HEK293 (cell line): Measurements from ENCODE around the gene MISP.

Experiments used
- CTCF ChIA-PET: fragments of 350-600 bp; formaldehyde crosslinking; extraction: SDS; loops from one replicate; lab custom pipeline; 2021; ENCODE audit warnings: antibody characterized with exemption; lab: Yijun Ruan, JAX
- POLR2A ChIA-PET: fragments of 300-600 bp; formaldehyde crosslinking; extraction: SDS; loops from one replicate; lab custom pipeline; 2020; ENCODE audit warnings: antibody characterized with exemption, inconsistent platforms; lab: Yijun Ruan, JAX
- H3K27ac ChIP-seq: fragments of 200-500 bp; sonication (Bioruptor generic); 2 replicates; pipeline ENCODE4 v1.5.1; 2014; ENCODE audit warnings: low read depth, low read length, control low read depth, inconsistent platforms; ENCODE audit errors: extremely low read depth
- H3K36me3 ChIP-seq, 2 experiments: fragments of 200-500 bp in 1 of 2; sonication (Bioruptor generic) in 1 of 2; 1 replicate in 1 of 2; 2 replicates in 1 of 2; pipeline ENCODE4 v1.5.1; 2014 to 2017; ENCODE audit warnings: inconsistent platforms in 2 of 2, low read length in 2 of 2; ENCODE audit not compliant: control insufficient read depth in 2 of 2, insufficient read depth in 1 of 2
- H3K4me1 ChIP-seq: fragments of 200-500 bp; sonication (Bioruptor generic); 2 replicates; pipeline ENCODE4 v1.5.1; 2014; ENCODE audit warnings: mild to moderate bottlenecking, low read length, inconsistent platforms; ENCODE audit not compliant: control insufficient read depth, insufficient read depth
- H3K4me3 ChIP-seq: 2 replicates; pipeline ENCODE4 v1.5.1; 2011; ENCODE audit warnings: low read depth, mild to moderate bottlenecking, control low read depth, low read length, moderate library complexity
- H3K9me3 ChIP-seq: fragments of 200-500 bp; sonication (Bioruptor generic); 2 replicates; pipeline ENCODE4 v1.5.1; 2014; ENCODE audit warnings: low read depth, low read length, inconsistent platforms; ENCODE audit not compliant: control insufficient read depth, insufficient read depth
- GLI4 ChIP-seq: fragments of 450-650 bp; formaldehyde crosslinking; IDR thresholded peaks from 2 replicates; pipeline ENCODE4 v1.5.1; 2016; ENCODE audit warnings: missing biosample characterization, missing genetic modification characterization
- GLIS1 ChIP-seq: fragments of 450-650 bp; formaldehyde crosslinking; IDR thresholded peaks from 2 replicates; pipeline ENCODE4 v1.5.1; 2016; ENCODE audit warnings: missing biosample characterization, missing genetic modification characterization
- KLF1 ChIP-seq: fragments of 450-650 bp; formaldehyde crosslinking; IDR thresholded peaks from 2 replicates; pipeline ENCODE4 v1.5.1; 2016; ENCODE audit warnings: missing biosample characterization, missing genetic modification characterization
- KLF7 ChIP-seq: fragments of 450-650 bp; formaldehyde crosslinking; IDR thresholded peaks from 2 replicates; pipeline ENCODE4 v1.5.1; 2016; ENCODE audit warnings: missing biosample characterization, missing genetic modification characterization, borderline replicate concordance
- KLF8 ChIP-seq: fragments of 450-650 bp; formaldehyde crosslinking; IDR thresholded peaks from 2 replicates; pipeline ENCODE4 v1.5.1; 2016; ENCODE audit warnings: missing biosample characterization, missing genetic modification characterization
- SCRT2 ChIP-seq: fragments of 450-650 bp; formaldehyde crosslinking; IDR thresholded peaks from 2 replicates; pipeline ENCODE4 v1.5.1; 2016; ENCODE audit warnings: missing biosample characterization, missing genetic modification characterization
- SP2 ChIP-seq: fragments of 450-650 bp; formaldehyde crosslinking; IDR thresholded peaks from 2 replicates; pipeline ENCODE4 v1.5.1; 2016; ENCODE audit warnings: missing biosample characterization, missing genetic modification characterization
- SP7 ChIP-seq: fragments of 450-650 bp; formaldehyde crosslinking; IDR thresholded peaks from 2 replicates; pipeline ENCODE4 v1.5.1; 2016; ENCODE audit warnings: missing biosample characterization, missing genetic modification characterization
- WT1 ChIP-seq: fragments of 450-650 bp; formaldehyde crosslinking; IDR thresholded peaks from 2 replicates; pipeline ENCODE4 v1.5.1; 2016; ENCODE audit warnings: missing biosample characterization, missing genetic modification characterization
- ZBTB20 ChIP-seq: fragments of 450-650 bp; formaldehyde crosslinking; IDR thresholded peaks from 2 replicates; pipeline ENCODE4 v1.5.1; 2016; ENCODE audit warnings: missing biosample characterization, missing genetic modification characterization
- ZBTB48 ChIP-seq: fragments of 450-650 bp; formaldehyde crosslinking; IDR thresholded peaks from 2 replicates; pipeline ENCODE4 v1.5.1; 2016; ENCODE audit warnings: missing biosample characterization, missing genetic modification characterization
- ZBTB8A ChIP-seq: fragments of 450-650 bp; formaldehyde crosslinking; IDR thresholded peaks from 2 replicates; pipeline ENCODE4 v1.5.1; 2016; ENCODE audit warnings: missing biosample characterization, missing genetic modification characterization
- ZEB2 ChIP-seq: fragments of 450-650 bp; formaldehyde crosslinking; IDR thresholded peaks from 2 replicates; pipeline ENCODE4 v1.5.1; 2016; ENCODE audit warnings: missing biosample characterization, missing genetic modification characterization
- ZFP3 ChIP-seq: fragments of 450-650 bp; formaldehyde crosslinking; IDR thresholded peaks from 2 replicates; pipeline ENCODE4 v1.5.1; 2016; ENCODE audit warnings: low read depth, missing biosample characterization, missing genetic modification characterization
- ZIC2 ChIP-seq: fragments of 450-650 bp; formaldehyde crosslinking; IDR thresholded peaks from 2 replicates; pipeline ENCODE4 v1.5.1; 2016; ENCODE audit warnings: missing biosample characterization, missing genetic modification characterization
- ZNF133 ChIP-seq: fragments of 450-650 bp; formaldehyde crosslinking; IDR thresholded peaks from 2 replicates; pipeline ENCODE4 v1.5.1; 2016; ENCODE audit warnings: missing biosample characterization, missing genetic modification characterization
- ZNF280D ChIP-seq: fragments of 450-650 bp; formaldehyde crosslinking; IDR thresholded peaks from 2 replicates; pipeline ENCODE4 v1.5.1; 2016; ENCODE audit warnings: missing biosample characterization, missing genetic modification characterization
- ZNF350 ChIP-seq: fragments of 450-650 bp; formaldehyde crosslinking; IDR thresholded peaks from 2 replicates; pipeline ENCODE4 v1.5.0; 2017; ENCODE audit warnings: missing biosample characterization, mild to moderate bottlenecking, missing genetic modification characterization
- ZNF558 ChIP-seq: fragments of 450-650 bp; formaldehyde crosslinking; IDR thresholded peaks from 2 replicates; pipeline ENCODE4 v1.5.1; 2016; ENCODE audit warnings: missing biosample characterization, missing genetic modification characterization
- ZNF561 ChIP-seq: fragments of 450-650 bp; IDR thresholded peaks from 2 replicates; pipeline ENCODE4 v1.5.1; 2018; ENCODE audit warnings: missing biosample characterization, missing genetic modification characterization, borderline replicate concordance
- ZNF596 ChIP-seq: fragments of 450-650 bp; IDR thresholded peaks from 2 replicates; pipeline ENCODE4 v1.5.0; 2018; ENCODE audit warnings: missing biosample characterization, mild to moderate bottlenecking, missing genetic modification characterization, moderate library complexity
- ZNF629 ChIP-seq: fragments of 450-650 bp; formaldehyde crosslinking; IDR thresholded peaks from 2 replicates; pipeline ENCODE4 v1.5.1; 2017; ENCODE audit warnings: missing biosample characterization, missing genetic modification characterization
- ZNF76 ChIP-seq: fragments of 450-650 bp; formaldehyde crosslinking; IDR thresholded peaks from 2 replicates; pipeline ENCODE4; 2016; ENCODE audit warnings: low read depth, missing biosample characterization, missing genetic modification characterization, borderline replicate concordance
- TF ChIP-seq, protein P1 (sequence below): fragments of 450-650 bp; formaldehyde crosslinking; IDR thresholded peaks from 2 replicates; pipeline ENCODE4 v1.5.1; 2017; ENCODE audit warnings: missing biosample characterization, missing genetic modification characterization
- TF ChIP-seq, protein P2 (sequence below): fragments of 450-650 bp; formaldehyde crosslinking; IDR thresholded peaks from 2 replicates; pipeline ENCODE4 v1.5.1; 2016; ENCODE audit warnings: missing biosample characterization, missing genetic modification characterization
- TF ChIP-seq, protein P3 (sequence below): fragments of 450-650 bp; formaldehyde crosslinking; IDR thresholded peaks from 2 replicates; pipeline ENCODE4 v1.5.1; 2016; ENCODE audit warnings: missing biosample characterization, missing genetic modification characterization
- TF ChIP-seq, protein P4 (sequence below): fragments of 450-650 bp; formaldehyde crosslinking; IDR thresholded peaks from 2 replicates; pipeline ENCODE4 v1.5.1; 2016; ENCODE audit warnings: missing biosample characterization, missing genetic modification characterization

Gene MISP

DNA sequence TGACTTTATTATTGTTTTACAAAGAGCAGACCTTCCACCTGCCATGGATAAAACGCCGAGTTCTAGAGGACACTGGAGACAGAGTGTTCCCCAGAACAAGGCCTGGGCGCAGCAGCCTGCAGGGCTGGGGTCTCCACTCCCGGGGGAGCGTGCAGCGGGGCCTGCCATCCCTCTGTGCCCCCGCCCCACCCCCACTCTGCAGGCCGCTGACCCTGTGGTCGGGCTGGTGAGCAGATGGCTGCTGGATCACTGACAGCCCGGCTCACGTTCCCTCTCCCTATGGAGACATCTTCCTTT is 37.7 kb downstream of the MISP start (continued):
- TF ChIP-seq, protein P1, sequence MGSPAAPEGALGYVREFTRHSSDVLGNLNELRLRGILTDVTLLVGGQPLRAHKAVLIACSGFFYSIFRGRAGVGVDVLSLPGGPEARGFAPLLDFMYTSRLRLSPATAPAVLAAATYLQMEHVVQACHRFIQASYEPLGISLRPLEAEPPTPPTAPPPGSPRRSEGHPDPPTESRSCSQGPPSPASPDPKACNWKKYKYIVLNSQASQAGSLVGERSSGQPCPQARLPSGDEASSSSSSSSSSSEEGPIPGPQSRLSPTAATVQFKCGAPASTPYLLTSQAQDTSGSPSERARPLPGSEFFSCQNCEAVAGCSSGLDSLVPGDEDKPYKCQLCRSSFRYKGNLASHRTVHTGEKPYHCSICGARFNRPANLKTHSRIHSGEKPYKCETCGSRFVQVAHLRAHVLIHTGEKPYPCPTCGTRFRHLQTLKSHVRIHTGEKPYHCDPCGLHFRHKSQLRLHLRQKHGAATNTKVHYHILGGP = no peak
- TF ChIP-seq ZBTB48 (tag by site-specific recombination) (no peak), ZFP3 (tag by site-specific recombination) (no peak)
- TF ChIP-seq, all 188 proteins: peak for 0

GRCh38 chr19:788983-789700 is 38.2 kb downstream of the MISP start:
- ChIA-PET CTCF (interaction anchor here (1.9 kb wide), 1 partner anchor 18 kb away, joined by 5 read pairs; no protein-coding TSS in a partner anchor), POLR2A (no interaction called here)
- H3K9me3 ChIP-seq = no peaks in the 10 kb centered on the region
- H3K4me3 ChIP-seq = no peak overlapping the region
- H3K4me1 ChIP-seq = peaks cover 2% of the 10 kb centered on the region; the same call in 1 of the 2 replicates
- no peaks in the 10 kb centered on the region for H3K36me3 ChIP-seq
- H3K27ac ChIP-seq = peak overlapping the region; percentile 4; the same call in 1 of the 2 replicates
- no peak for TF ChIP-seq ZNF280D (tag by site-specific recombination)
- peak; percentile 22 for TF ChIP-seq ZIC2
- TF ChIP-seq KLF8 = peak; percentile 26; the same call in 1 of the 2 replicates
- TF ChIP-seq ZNF350 = no peak
- TF ChIP-seq ZEB2 = 0 out of 2 replicates have a peak, but pooled peaks have one; percentile 38
- TF ChIP-seq ZBTB8A (tag by site-specific recombination) = peak; percentile 51
- TF ChIP-seq WT1 (tag by site-specific recombination) = 0 out of 2 replicates have a peak, but pooled peaks have one; percentile 57
- TF ChIP-seq, protein P2, sequence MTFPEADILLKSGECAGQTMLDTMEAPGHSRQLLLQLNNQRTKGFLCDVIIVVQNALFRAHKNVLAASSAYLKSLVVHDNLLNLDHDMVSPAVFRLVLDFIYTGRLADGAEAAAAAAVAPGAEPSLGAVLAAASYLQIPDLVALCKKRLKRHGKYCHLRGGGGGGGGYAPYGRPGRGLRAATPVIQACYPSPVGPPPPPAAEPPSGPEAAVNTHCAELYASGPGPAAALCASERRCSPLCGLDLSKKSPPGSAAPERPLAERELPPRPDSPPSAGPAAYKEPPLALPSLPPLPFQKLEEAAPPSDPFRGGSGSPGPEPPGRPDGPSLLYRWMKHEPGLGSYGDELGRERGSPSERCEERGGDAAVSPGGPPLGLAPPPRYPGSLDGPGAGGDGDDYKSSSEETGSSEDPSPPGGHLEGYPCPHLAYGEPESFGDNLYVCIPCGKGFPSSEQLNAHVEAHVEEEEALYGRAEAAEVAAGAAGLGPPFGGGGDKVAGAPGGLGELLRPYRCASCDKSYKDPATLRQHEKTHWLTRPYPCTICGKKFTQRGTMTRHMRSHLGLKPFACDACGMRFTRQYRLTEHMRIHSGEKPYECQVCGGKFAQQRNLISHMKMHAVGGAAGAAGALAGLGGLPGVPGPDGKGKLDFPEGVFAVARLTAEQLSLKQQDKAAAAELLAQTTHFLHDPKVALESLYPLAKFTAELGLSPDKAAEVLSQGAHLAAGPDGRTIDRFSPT (tag by site-specific recombination) = peak; percentile 23; the same call in 1 of the 2 replicates
- TF ChIP-seq, protein P3, sequence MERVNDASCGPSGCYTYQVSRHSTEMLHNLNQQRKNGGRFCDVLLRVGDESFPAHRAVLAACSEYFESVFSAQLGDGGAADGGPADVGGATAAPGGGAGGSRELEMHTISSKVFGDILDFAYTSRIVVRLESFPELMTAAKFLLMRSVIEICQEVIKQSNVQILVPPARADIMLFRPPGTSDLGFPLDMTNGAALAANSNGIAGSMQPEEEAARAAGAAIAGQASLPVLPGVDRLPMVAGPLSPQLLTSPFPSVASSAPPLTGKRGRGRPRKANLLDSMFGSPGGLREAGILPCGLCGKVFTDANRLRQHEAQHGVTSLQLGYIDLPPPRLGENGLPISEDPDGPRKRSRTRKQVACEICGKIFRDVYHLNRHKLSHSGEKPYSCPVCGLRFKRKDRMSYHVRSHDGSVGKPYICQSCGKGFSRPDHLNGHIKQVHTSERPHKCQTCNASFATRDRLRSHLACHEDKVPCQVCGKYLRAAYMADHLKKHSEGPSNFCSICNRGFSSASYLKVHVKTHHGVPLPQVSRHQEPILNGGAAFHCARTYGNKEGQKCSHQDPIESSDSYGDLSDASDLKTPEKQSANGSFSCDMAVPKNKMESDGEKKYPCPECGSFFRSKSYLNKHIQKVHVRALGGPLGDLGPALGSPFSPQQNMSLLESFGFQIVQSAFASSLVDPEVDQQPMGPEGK (tag by site-specific recombination) = 0 out of 2 replicates have a peak, but pooled peaks have one; percentile 36
- peak; percentile 40; the same call in 1 of the 2 replicates for TF ChIP-seq ZBTB20 (tag by site-specific recombination)
- TF ChIP-seq KLF7 (tag by site-specific recombination) = 0 out of 2 replicates have a peak, but pooled peaks have one; percentile 29
- peak; percentile 39; the same call in 1 of the 2 replicates for TF ChIP-seq ZNF561 (tag by site-specific recombination)
- TF ChIP-seq ZNF558 (tag by site-specific recombination) = peak; percentile 31; the same call in 1 of the 2 replicates
- TF ChIP-seq SP7 = peak; percentile 76
- peak; percentile 73 for TF ChIP-seq GLIS1
- TF ChIP-seq ZNF629 = peak; percentile 46
- TF ChIP-seq, protein P4, sequence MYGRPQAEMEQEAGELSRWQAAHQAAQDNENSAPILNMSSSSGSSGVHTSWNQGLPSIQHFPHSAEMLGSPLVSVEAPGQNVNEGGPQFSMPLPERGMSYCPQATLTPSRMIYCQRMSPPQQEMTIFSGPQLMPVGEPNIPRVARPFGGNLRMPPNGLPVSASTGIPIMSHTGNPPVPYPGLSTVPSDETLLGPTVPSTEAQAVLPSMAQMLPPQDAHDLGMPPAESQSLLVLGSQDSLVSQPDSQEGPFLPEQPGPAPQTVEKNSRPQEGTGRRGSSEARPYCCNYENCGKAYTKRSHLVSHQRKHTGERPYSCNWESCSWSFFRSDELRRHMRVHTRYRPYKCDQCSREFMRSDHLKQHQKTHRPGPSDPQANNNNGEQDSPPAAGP (tag by site-specific recombination) = 0 out of 2 replicates have a peak, but pooled peaks have one; percentile 70
- peak; percentile 59 for TF ChIP-seq ZNF76
- peak; percentile 29; the same call in 1 of the 2 replicates for TF ChIP-seq SCRT2
- peak; percentile 64 for TF ChIP-seq KLF1 (tag by site-specific recombination)
- TF ChIP-seq ZNF596 = no peak
- peak; percentile 36 for TF ChIP-seq SP2 (tag by site-specific recombination)
- TF ChIP-seq ZNF133 (tag by site-specific recombination) = no peak
- TF ChIP-seq GLI4 = no peak
